Brain microvascular endothelial cell (primary cell): Measurements from ENCODE around the gene GABRP.

Experiments used
- DNase-seq: peaks from one replicate; pipeline ENCODE4 v3.0.0-alpha.2; 2020
- H3K27ac ChIP-seq: fragments of 250-450 bp; sonication (Bioruptor Pico); 2 replicates; pipeline ENCODE4 v1.5.1; 2020; ENCODE audit warnings: mild to moderate bottlenecking, moderate library complexity
- H3K27me3 ChIP-seq: fragments of 250-450 bp; sonication (Bioruptor Pico); replicated peaks from 2 replicates; pipeline ENCODE4 v1.5.1; 2020; ENCODE audit warnings: mild to moderate bottlenecking
- H3K36me3 ChIP-seq: fragments of 250-450 bp; sonication (Bioruptor Pico); replicated peaks from 2 replicates; pipeline ENCODE4 v1.5.1; 2020; ENCODE audit warnings: mild to moderate bottlenecking
- H3K4me3 ChIP-seq: 2 replicates; pipeline ENCODE4 v1.5.1; 2011; ENCODE audit warnings: low read depth, mild to moderate bottlenecking, control low read depth, low read length, moderate library complexity
- in situ Hi-C: cut with HindIII; loops from 2 replicates; pipeline ENCODE4 v1.10.0; 2017; ENCODE audit warnings: low sequenced_read_pairs, low pct_ligation_motif_present
- TF ChIP-seq, protein P1 (sequence below): IDR thresholded peaks from 2 replicates; pipeline ENCODE4 v1.5.1; 2011; ENCODE audit warnings: low read depth, mild to moderate bottlenecking, moderate library complexity, low read length, control low read depth, inconsistent platforms; ENCODE audit errors: missing control alignments

Gene GABRP

GRCh38 chr5:170746961-170747340 lies 36.6 kb upstream of the GABRP start:
- TF ChIP-seq, protein P1, sequence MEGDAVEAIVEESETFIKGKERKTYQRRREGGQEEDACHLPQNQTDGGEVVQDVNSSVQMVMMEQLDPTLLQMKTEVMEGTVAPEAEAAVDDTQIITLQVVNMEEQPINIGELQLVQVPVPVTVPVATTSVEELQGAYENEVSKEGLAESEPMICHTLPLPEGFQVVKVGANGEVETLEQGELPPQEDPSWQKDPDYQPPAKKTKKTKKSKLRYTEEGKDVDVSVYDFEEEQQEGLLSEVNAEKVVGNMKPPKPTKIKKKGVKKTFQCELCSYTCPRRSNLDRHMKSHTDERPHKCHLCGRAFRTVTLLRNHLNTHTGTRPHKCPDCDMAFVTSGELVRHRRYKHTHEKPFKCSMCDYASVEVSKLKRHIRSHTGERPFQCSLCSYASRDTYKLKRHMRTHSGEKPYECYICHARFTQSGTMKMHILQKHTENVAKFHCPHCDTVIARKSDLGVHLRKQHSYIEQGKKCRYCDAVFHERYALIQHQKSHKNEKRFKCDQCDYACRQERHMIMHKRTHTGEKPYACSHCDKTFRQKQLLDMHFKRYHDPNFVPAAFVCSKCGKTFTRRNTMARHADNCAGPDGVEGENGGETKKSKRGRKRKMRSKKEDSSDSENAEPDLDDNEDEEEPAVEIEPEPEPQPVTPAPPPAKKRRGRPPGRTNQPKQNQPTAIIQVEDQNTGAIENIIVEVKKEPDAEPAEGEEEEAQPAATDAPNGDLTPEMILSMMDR = no peak
- H3K4me3 ChIP-seq = no peak overlapping the region
- no peak overlapping the region for H3K27ac ChIP-seq
- in situ Hi-C loops = no loop called here
- no peak for DNase-seq
- peaks cover 2% of the 10 kb centered on the region for H3K27me3 ChIP-seq
- H3K36me3 ChIP-seq = no peaks in the 10 kb centered on the region

GRCh38 chr5:170747357-170747756 lies 36.2 kb upstream of the GABRP start:
- Histone ChIP-seq H3K36me3 (no peaks in the 10 kb centered on the region), H3K4me3 (no peak overlapping the region), H3K27me3 (peaks cover 2% of the 10 kb centered on the region), H3K27ac (no peak overlapping the region)
- in situ Hi-C loops = no loop called here
- TF ChIP-seq, protein P1 = no peak
- no peak for DNase-seq

DNA sequence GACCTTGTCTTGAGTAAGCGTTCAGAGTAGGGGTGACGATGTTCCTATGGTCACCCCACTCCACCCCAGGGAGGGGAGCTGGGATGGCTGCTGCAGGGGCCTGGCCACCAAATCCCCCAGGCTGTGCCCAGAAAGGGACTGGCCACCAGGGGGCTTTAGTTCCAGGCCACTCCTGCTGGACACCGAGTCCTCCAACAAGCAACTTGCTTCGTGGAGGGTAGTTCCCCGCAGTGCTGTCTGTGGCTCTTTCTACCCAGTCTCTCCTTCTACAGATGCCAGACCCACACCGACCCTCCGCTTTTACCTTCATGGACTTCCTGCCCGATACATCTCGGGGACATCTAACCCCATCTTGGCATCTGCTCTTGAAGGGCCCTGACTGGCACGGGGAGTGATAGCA lies 35.7 kb upstream of the GABRP start:
- peak; percentile 26 for DNase-seq
- peaks cover 2% of the 10 kb centered on the region for H3K27me3 ChIP-seq
- no peaks in the 10 kb centered on the region for H3K36me3 ChIP-seq
- H3K4me3 ChIP-seq = no peak overlapping the region
- in situ Hi-C loops = no loop called here
- no peak overlapping the region for H3K27ac ChIP-seq
- TF ChIP-seq, protein P1 = peak; percentile 73

- no peak for DNase-seq
- H3K27me3 ChIP-seq = peaks cover 2% of the 10 kb centered on the region
- in situ Hi-C loops = no loop called here
- no peaks in the 10 kb centered on the region for H3K36me3 ChIP-seq
- H3K27ac ChIP-seq = no peak overlapping the region
- no peak overlapping the region for H3K4me3 ChIP-seq
- TF ChIP-seq, protein P1 = no peak
These were observed 34.5 kb upstream of the GABRP start for GRCh38 chr5:170748951-170749471.

DNA sequence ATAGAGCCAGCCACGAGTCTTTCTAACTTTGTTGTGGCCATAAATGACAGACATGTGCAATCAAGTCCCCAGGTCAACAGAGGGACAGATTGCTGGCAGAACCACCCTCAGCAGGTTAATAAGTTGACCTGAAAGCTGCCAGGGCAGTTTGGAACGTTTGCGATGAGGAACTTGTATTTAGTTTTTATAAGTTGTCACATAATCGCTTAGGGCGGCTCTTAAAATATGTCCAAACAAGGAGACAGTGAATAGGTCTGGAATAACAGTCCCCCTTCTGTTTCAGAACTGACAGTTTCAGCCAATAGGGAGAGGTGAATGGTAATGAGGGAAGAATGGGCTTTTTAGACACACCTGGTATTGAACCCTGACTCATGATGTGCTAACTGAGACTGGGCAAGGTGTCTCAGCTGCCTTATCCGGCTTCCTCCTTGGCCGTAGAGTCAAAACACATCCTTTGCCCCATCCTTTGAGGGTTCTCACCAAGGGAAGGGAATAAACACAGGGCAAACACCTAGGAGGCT lies 33.6 kb upstream of the GABRP start:
- no peak for DNase-seq
- Histone ChIP-seq H3K4me3 (no peak overlapping the region), H3K27ac (no peak overlapping the region), H3K27me3 (no peaks in the 10 kb centered on the region), H3K36me3 (no peaks in the 10 kb centered on the region)
- in situ Hi-C loops = no loop called here
- TF ChIP-seq, protein P1 = no peak

GRCh38 chr5:170750791-170751190 lies 32.7 kb upstream of the GABRP start:
- H3K27ac ChIP-seq = no peak overlapping the region
- no peaks in the 10 kb centered on the region for H3K36me3 ChIP-seq
- DNase-seq = no peak
- H3K27me3 ChIP-seq = no peaks in the 10 kb centered on the region
- H3K4me3 ChIP-seq = no peak overlapping the region
- in situ Hi-C loops = no loop called here
- TF ChIP-seq, protein P1 = no peak
